ENCODE results near the gene FRY.
"Not testable (repeated sequence)": the region's sequence is repeated elsewhere in the genome, so short reads cannot be mapped to it uniquely, and the experiment has no call there.

FRY gene

DNA sequence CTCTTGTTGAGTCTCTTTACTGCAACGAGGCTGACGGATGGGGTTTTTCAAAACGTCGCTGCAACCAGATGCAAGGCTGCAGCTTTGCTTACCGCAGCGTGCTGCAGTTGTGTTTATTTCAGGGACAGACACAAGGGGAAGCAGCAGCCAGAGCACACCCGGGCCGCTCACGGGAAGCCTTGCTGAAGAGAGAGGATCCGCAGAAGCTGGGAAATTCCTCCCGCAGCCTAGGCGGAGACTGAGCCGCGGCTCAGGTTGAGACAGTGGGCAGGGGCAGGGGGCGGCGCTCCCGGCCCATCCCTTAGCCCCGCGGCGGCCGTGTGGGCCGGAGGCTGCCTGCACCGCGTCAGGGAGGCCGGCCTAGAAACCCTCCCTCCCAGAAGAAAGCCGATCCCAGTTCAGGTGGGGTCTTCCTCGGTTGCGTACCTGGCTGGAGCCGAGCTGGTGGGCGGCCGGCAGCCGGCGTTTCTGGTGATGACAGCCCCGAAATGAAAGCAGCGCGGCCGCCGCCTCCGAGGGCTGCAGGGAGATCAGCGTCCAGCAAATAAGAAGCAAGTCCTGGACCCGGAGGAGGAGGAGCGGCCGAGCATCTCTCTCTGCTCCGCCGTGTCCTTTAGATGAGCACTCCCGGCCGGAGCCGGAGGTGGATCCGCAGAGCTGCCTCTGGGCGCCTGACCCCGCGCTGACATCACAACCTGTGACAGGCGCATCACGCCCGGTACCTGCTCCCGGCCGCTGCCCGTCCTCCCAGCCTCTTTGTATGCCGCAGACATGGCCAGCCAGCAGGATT lies at the start of gene FRY:
FRY (plus strand) TSS at position 750 of the 790 bp plus-strand sequence; CDS start at position 772, 22 bp downstream.
- DNase-seq = peak; percentile 50

- peak; percentile 9 for DNase-seq
Observed at GRCh38 chr13:31982124-31982523, 49.5 kb upstream of the FRY start.

DNA sequence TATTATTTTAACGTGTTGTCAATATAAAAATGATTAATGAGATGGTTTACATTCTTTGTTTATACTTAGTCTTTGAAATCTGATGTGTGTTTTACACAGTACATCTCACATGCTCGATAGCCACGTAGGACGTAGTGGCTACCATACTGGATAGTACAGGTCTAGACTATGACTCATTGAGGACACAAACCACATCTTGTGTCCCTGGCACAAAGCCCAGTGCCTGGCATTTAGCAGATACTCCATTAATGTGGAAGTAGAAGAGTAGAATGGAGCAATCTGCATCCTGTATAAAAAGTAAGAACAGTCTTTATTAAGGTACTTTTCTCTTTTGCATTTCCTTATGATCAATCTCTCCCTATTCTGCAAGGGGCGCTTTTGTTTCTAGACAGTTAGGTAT lies 49.0 kb upstream of the FRY start:
- peak; percentile 87 for DNase-seq

DNA sequence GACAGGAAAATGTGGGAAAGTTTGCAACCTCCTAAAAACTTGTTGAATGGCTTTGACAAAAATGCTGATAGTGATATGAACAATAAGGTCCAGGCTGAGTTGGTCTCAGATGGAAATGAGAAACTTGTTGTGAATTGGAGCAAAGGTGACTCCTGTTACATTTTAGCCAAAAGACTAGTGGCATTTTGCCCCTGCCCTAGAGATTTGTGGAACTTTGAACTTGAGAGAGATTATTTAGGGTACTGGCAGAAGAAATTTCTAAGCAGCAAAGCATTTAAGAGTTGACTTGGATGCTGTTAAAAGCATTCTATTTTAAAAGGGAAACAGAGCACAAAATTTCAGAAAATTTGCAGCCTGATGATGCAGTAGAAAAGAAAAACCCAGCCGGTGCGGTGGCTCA lies 47.9 kb upstream of the FRY start:
- not testable (repeated sequence) for DNase-seq

DNA sequence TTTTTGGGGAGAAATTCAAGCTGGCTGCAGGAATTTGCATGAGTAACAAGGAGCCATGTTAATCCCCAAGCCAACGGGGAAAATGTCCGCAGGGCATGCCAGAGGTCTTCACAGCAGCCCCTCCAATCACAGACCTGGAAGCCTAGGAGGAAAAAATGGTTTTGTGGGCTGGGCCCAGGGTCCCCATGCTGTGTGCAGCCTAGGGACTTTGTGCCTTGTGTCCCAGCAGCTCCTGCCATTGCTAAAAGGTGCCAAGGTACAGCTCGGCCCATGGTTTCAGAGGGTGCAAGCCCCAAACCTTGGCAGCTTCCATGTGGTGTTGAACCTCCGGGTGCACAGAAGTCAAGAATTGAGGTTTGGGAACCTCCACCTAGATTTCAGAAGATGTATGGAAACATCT lies 47.2 kb upstream of the FRY start:
- DNase-seq = not testable (repeated sequence)

DNA sequence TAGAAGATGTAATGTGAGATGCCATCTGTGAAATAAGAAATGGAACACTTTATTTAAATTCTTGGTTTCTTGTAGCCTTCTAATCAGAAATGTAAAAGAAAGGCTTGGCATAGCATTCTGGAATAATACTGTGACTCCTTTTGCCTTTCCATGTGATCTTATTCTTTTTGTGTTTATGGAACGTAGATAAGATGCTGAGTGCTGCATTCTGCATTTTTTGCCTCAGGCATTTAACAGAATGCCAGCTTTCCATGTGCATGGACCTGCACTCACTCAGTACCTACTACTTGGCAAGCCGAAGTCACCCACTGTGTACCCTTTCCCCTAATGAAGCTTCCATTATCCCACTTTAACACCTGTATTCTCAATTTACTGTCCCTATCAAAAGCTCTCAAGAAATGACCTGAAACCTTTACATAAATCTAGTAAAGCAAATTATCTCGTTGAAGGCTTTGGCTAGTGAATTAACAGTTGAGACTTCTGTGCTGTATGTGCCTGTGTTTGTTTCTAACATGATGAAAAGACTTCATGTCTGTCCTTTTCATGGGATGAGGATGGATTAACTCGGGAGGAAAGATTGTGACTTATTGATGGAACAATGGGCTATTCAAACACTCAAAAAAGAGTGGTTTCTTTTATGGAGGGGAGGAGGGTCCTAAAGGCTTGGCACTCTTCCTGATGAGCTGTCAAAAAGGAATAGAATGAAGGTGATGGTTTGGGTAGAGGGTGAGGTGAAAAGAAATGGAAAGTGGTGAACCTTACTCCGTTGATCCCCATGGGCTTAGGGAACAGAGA lies 44.7 kb upstream of the FRY start:
- no peak for DNase-seq

GRCh38 chr13:31987535-31988170 lies 43.9 kb upstream of the FRY start:
- DNase-seq = no peak

- DNase-seq = not testable (repeated sequence)
Observed at GRCh38 chr13:31994367-31994766, 37.2 kb upstream of the FRY start.

DNA sequence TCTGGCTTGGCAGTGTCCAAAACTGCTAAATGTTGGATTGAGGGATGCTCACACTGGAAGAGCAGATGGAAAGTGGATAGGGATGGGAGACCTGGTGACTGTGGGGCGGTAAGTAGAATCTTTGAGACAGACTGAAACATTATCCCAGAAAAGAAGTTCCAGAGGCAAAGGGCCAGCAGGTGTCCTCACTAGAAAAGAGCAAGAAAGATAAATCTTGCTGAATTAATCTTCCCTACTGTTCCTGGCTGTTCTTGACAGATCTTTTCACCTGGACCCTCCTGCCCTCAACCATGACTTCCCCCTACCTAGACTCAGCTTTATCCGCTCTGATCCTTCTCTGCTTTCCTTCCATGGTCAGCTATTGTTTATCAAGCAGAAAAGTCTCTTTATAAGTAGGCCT lies 35.0 kb upstream of the FRY start:
- DNase-seq = no peak

GRCh38 chr13:31997641-31998040 lies 33.9 kb upstream of the FRY start:
- no peak for DNase-seq

DNA sequence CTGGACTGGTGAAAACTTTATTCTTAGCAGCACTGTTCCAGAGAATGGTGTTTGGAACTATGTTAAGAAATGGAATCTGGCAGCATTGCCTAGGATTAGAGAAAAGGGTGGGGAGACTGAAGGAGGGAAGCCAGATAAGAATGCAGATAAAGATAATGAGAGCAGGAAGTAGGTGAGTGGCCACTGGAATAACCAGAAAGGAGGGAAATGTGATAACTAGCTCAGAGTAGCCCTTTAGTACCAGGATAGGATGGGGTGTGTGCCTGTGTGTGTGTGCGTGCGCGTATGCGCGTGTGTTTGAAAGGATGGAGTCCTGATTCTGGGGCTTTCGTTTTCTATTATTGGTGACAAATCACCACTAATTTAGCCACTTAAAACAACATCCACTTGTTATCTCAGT lies 33.4 kb upstream of the FRY start:
- no peak for DNase-seq

GRCh38 chr13:32000754-32001153 lies 30.8 kb upstream of the FRY start:
- DNase-seq = not testable (repeated sequence)

DNA sequence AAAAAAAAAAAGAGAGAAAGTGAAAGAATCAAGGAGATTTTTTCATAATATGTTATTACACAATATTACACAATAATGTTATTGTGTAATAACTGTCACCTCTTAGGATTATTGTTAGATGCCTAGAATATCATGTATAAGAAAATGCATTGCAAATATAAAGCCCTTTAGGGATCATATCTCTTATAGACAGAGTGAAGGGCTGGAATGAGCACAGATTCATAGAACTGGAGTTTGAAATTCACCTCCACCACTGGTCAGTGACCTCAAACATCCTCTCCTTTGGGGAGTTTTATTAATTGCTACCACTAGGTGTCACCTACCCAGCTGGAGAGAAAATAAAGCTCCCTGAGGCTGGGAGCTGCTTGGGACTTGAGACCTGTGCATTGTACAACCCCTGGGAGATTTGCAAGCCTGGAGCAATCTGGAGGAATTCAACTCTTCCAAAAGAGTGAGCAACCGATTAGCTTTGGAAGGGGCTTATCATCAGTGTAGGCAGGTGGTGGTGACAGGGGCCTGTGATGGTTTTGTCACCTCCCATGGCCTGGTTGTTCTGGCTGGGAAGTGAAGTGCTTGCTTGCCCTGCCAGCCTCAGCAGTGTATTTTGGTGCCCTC lies 30.3 kb upstream of the FRY start:
- DNase-seq = peak; percentile 44

DNA sequence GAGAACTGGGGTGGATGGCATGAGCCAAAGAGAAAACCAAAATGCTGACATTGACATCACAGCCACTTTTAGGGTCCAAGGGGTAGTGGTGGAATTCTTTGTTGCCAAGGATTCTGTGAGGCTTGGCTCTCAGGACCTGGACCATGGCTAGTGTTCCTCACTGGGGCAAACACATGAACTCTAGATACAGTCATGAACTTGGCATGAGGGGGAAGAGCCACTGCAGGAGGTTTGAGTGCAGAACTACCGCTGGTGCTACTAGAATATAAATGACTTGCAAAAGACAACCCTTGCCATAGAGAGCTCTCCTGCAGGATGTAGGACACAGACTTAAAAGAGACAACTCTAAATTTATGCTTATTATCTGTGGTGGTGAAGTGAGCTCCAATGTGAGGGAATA lies 29.8 kb upstream of the FRY start:
- DNase-seq = no peak

- no peak for DNase-seq
Observed at GRCh38 chr13:32002873-32003272, 28.7 kb upstream of the FRY start.

DNA sequence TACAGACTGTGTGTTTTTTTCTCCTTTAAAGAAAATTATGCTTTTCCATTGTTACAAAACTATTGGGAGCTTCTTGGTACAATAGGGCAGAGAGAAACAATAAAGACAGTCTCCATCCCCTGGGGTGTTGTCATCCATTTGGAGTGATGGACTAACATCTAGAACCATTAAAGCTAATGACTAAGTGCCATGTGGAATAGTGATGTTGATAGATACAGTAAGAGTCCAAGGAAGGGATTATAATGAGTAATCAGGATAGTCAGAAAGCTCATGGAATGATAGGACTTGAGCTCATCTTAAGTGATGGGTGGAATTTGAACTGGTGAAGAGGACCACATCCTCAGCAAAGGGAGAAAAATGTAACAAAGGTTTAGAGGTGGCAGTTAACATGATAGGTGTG lies 24.1 kb upstream of the FRY start:
- no peak for DNase-seq

- DNase-seq = no peak
Observed at GRCh38 chr13:32008518-32009175, 22.9 kb upstream of the FRY start.

DNA sequence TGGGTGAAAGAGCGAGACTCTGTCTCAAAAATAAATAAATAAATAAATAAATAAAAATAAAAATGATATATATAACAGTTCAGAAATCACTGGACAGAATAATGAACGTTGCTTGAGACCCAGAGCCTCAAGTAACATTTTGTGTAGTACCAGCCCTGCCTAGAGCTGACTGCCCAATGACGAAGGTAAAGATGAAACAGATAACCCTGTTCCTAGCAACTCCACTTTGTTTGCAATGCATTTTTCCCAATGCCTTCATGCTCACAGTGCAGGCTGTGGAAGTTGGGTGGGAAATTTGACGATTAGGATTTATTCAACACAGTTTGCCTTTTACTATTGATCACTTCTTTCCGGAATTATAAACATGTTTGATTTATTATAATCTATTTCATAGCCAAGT lies 22.2 kb upstream of the FRY start:
- no peak for DNase-seq

GRCh38 chr13:32010136-32010535 lies 21.4 kb upstream of the FRY start:
- no peak for DNase-seq

DNA sequence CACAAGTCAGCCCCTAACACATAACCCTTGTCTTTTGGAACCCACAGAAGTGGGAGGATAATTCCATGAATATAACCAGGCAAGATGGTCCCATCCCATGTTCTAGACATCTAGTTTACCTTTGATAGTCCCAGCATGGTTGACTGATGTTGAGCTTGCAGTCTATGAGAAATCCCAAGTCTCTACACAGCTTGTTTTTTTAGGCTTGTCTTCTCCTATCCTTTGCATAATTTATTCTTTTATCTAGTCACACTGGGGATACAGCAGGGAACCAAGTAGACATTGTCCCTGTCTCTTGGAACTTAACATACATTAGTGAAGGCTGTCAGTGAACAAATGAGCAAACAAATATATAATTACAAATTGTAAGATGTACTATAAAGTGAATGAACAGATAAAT lies 19.6 kb upstream of the FRY start:
- DNase-seq = no peak

GRCh38 chr13:32013181-32013580 lies 18.4 kb upstream of the FRY start:
- no peak for DNase-seq

DNA sequence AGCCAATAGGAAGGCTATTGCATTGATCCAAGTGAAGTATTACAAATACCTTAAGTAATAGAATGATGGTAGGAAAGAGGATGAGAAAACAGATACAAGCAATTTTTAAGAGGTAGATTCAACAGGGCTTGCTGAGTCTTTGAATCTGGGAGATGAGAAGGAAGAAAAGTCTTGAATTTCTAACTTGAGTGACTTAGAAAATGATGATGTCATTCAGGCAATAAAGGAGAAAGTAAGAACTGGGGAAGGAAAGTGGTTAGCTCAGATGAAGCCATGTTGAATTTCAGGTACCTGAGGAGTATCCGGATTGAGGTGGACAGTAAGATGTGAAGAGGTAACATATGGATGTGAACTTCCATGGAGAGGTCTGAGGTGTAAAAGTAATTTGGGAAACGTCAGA lies 15.5 kb upstream of the FRY start:
- DNase-seq = no peak

DNA sequence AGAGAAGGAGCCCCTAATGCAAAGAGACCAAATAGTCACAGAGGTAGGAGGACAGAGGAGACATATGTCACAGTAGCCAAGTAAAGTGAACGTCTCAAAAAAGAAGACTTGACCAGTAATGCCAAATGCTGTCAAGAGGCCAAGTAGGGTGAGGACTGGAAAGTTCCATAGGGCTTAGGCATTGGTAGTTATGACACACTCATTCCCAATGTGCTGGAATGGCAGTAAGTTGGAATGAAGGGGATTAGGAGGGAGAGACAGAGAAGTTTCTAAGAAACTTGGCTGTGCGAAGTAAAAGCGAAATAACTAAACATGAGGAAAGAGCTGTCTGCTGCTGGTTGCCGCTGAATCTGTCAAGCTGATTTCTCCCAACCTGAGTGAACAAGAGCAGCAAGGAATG lies 14.9 kb upstream of the FRY start:
- DNase-seq = no peak
